ENCODE data around the gene THSD4.

Gene THSD4

GRCh38 chr15:71530116-71530515 lies 414.8 kb downstream of the THSD4 start:
- H3K4me3 ChIP-seq (ENCODE audit: control insufficient read depth, low read depth, low read length), result no peak overlapping the region
- no peak for DNase-seq (ENCODE audit: low read depth)
- no peak for TF ChIP-seq CTCF (conservative IDR thresholded peaks at IDR 0.05; ENCODE audit: control insufficient read depth, insufficient read depth, low read depth, low read length)

- peak; percentile 59 for DNase-seq (ENCODE audit: low read depth)
These were observed 417.7 kb downstream of the THSD4 start for GRCh38 chr15:71532994-71533393.

GRCh38 chr15:71538181-71538580 lies 422.9 kb downstream of the THSD4 start:
- H3K4me3 ChIP-seq (ENCODE audit: control insufficient read depth, low read depth, low read length), result no peak overlapping the region
- peak; percentile 23 for DNase-seq (ENCODE audit: low read depth)

More at GRCh38 chr15:71532994-71533393, 417.7 kb downstream of the THSD4 start:
- no peak overlapping the region for H3K4me3 ChIP-seq (ENCODE audit: control insufficient read depth, low read depth, low read length)
- peak; percentile 79 for TF ChIP-seq CTCF (conservative IDR thresholded peaks at IDR 0.05; ENCODE audit: control insufficient read depth, insufficient read depth, low read depth, low read length)

GRCh38 chr15:71541746-71542145 lies 426.5 kb downstream of the THSD4 start:
- peak; percentile 34 for DNase-seq (ENCODE audit: low read depth)
- TF ChIP-seq CTCF (conservative IDR thresholded peaks at IDR 0.05; ENCODE audit: control insufficient read depth, insufficient read depth, low read depth, low read length), result no peak
- no peak overlapping the region for H3K4me3 ChIP-seq (ENCODE audit: control insufficient read depth, low read depth, low read length)

More at GRCh38 chr15:71538181-71538580, 422.9 kb downstream of the THSD4 start:
- no peak for TF ChIP-seq CTCF (conservative IDR thresholded peaks at IDR 0.05; ENCODE audit: control insufficient read depth, insufficient read depth, low read depth, low read length)

GRCh38 chr15:71542836-71543235 lies 427.6 kb downstream of the THSD4 start:
- no peak for TF ChIP-seq CTCF (conservative IDR thresholded peaks at IDR 0.05; ENCODE audit: control insufficient read depth, insufficient read depth, low read depth, low read length)
- H3K4me3 ChIP-seq (ENCODE audit: control insufficient read depth, low read depth, low read length), result no peak overlapping the region
- peak; percentile 33 for DNase-seq (ENCODE audit: low read depth)

GRCh38 chr15:71543413-71543812 lies 428.1 kb downstream of the THSD4 start:
- H3K4me3 ChIP-seq (ENCODE audit: control insufficient read depth, low read depth, low read length), result no peak overlapping the region
- DNase-seq (ENCODE audit: low read depth), result no peak
- no peak for TF ChIP-seq CTCF (conservative IDR thresholded peaks at IDR 0.05; ENCODE audit: control insufficient read depth, insufficient read depth, low read depth, low read length)

GRCh38 chr15:71545223-71545760 lies 430.0 kb downstream of the THSD4 start:
- no peak overlapping the region for H3K4me3 ChIP-seq (ENCODE audit: control insufficient read depth, low read depth, low read length)
- no peak for TF ChIP-seq CTCF (conservative IDR thresholded peaks at IDR 0.05; ENCODE audit: control insufficient read depth, insufficient read depth, low read depth, low read length)
- peak; percentile 39 for DNase-seq (ENCODE audit: low read depth)
